IMR-90 (cell line): ENCODE measurements around the gene RAB14. TPM values are rescaled to one million over a fixed set of nuclear protein-coding genes. Genes with fewer than 3 reads are reported as not detected.

Experiments
- ATAC-seq: fragments of 200-7000 bp; cut with Tn5 transposase; 2 replicates; pipeline ENCODE4 v1.9.1; 2020; ENCODE audit warnings: low read depth, mild to moderate bottlenecking, moderate library complexity
- BruUV-seq: library from RNA; stranded (reverse); fragments of 400-500 nt; replicated peaks from 2 replicates; lab custom pipeline; 2021; lab: Mats Ljungman, UMichigan
- CTCF ChIA-PET: fragments of 300-600 bp; formaldehyde crosslinking; extraction: SDS; loops from one replicate; lab custom pipeline; 2021; ENCODE audit warnings: antibody characterized with exemption; lab: Yijun Ruan, JAX
- POLR2A ChIA-PET: fragments of 300-600 bp; sonication (Branson Sonifier 250); formaldehyde crosslinking; loops from one replicate; lab custom pipeline; 2022; ENCODE audit warnings: antibody characterized with exemption; ENCODE audit not compliant: unreplicated experiment; lab: Charles Lee
- DNase-seq: peaks from one replicate; pipeline ENCODE4 v3.0.0; 2013
- H2AFZ ChIP-seq: replicated peaks from 2 replicates; pipeline ENCODE3; 2013; ENCODE audit warnings: low read length, mild to moderate bottlenecking; ENCODE audit not compliant: poor library complexity
- H2AK5ac ChIP-seq: 2 replicates; pipeline ENCODE4 v1.6.1; 2013; ENCODE audit warnings: low read depth, low read length, inconsistent platforms
- H2AK9ac ChIP-seq: replicated peaks from 2 replicates; pipeline ENCODE3; 2013; ENCODE audit warnings: mild to moderate bottlenecking, low read depth, low read length, moderate library complexity; ENCODE audit not compliant: poor library complexity
- H2BK120ac ChIP-seq: 2 replicates; pipeline ENCODE4 v1.6.1; 2013; ENCODE audit warnings: low read depth, low read length, inconsistent platforms
- H2BK15ac ChIP-seq: 3 replicates; pipeline ENCODE4 v1.6.1; 2013; ENCODE audit warnings: low read depth, low read length, inconsistent platforms
- H2BK20ac ChIP-seq: 2 replicates; pipeline ENCODE4 v1.6.1; 2013; ENCODE audit warnings: low read depth, mild to moderate bottlenecking, inconsistent platforms, low read length, moderate library complexity
- H2BK5ac ChIP-seq: 2 replicates; pipeline ENCODE4 v1.6.1; 2013; ENCODE audit warnings: mild to moderate bottlenecking, low read depth, low read length, inconsistent platforms; ENCODE audit not compliant: poor library complexity, severe bottlenecking
- H3K14ac ChIP-seq: replicated peaks from 2 replicates; pipeline ENCODE4 v1.6.1; 2013; ENCODE audit warnings: low read depth, low read length, inconsistent platforms
- H3K18ac ChIP-seq: 2 replicates; pipeline ENCODE4 v1.6.1; 2013; ENCODE audit warnings: low read depth, low read length, control low read depth
- H3K23ac ChIP-seq: 2 replicates; pipeline ENCODE4 v1.6.1; 2013; ENCODE audit warnings: low read depth, low read length, inconsistent platforms
- H3K27ac ChIP-seq: 2 replicates; pipeline ENCODE4 v1.5.1; 2013; ENCODE audit warnings: mild to moderate bottlenecking, control low read depth, low read length; ENCODE audit not compliant: insufficient read depth
- H3K27me3 ChIP-seq: 2 replicates; pipeline ENCODE4 v1.6.1; 2013; ENCODE audit warnings: low read length; ENCODE audit not compliant: control insufficient read depth, insufficient read depth
- H3K36me3 ChIP-seq: 2 replicates; pipeline ENCODE4 v1.6.1; 2013; ENCODE audit warnings: low read length, mixed read lengths; ENCODE audit not compliant: control insufficient read depth, insufficient read depth
- H3K4ac ChIP-seq: 2 replicates; pipeline ENCODE4 v1.6.1; 2013; ENCODE audit warnings: low read depth, low read length, inconsistent platforms
- H3K4me1 ChIP-seq: 2 replicates; pipeline ENCODE4 v1.6.1; 2013; ENCODE audit warnings: low read length, mixed read lengths; ENCODE audit not compliant: control insufficient read depth, insufficient read depth
- H3K4me2 ChIP-seq: 2 replicates; pipeline ENCODE4 v1.6.1; 2013; ENCODE audit warnings: low read depth, mild to moderate bottlenecking, control low read depth, low read length, moderate library complexity
- H3K4me3 ChIP-seq: 2 replicates; pipeline ENCODE4 v1.5.1; 2013; ENCODE audit warnings: low read depth, mild to moderate bottlenecking, control low read depth, low read length, moderate library complexity; ENCODE audit not compliant: insufficient read depth
- H3K56ac ChIP-seq: 2 replicates; pipeline ENCODE4 v1.6.1; 2013; ENCODE audit warnings: low read length, inconsistent platforms; ENCODE audit not compliant: insufficient read depth; ENCODE audit errors: extremely low read depth
- H3K79me1 ChIP-seq, 2 experiments: 2 replicates each; pipeline ENCODE4 v1.6.1; 2013; ENCODE audit warnings: low read length in 2 of 2, inconsistent platforms in 1 of 2, low read depth in 1 of 2
- H3K9ac ChIP-seq: 2 replicates; pipeline ENCODE4 v1.6.1; 2013; ENCODE audit warnings: low read depth, low read length, control low read depth
- H3K9me1 ChIP-seq: 2 replicates; pipeline ENCODE4 v1.6.1; 2013; ENCODE audit warnings: low read length, inconsistent platforms; ENCODE audit not compliant: insufficient read depth
- H3K9me3 ChIP-seq: 2 replicates; pipeline ENCODE4 v1.6.1; 2013; ENCODE audit warnings: low read length; ENCODE audit not compliant: control insufficient read depth, insufficient read depth
- H4K20me1 ChIP-seq: 2 replicates; pipeline ENCODE4 v1.6.1; 2013; ENCODE audit warnings: low read length, inconsistent platforms; ENCODE audit not compliant: insufficient read depth
- H4K5ac ChIP-seq: 2 replicates; pipeline ENCODE4 v1.6.1; 2013; ENCODE audit warnings: mild to moderate bottlenecking, low read depth, low read length, control low read depth
- H4K8ac ChIP-seq, 2 experiments: 2 replicates each; pipeline ENCODE4 v1.6.1; 2013; ENCODE audit warnings: low read depth in 2 of 2, low read length in 2 of 2, control low read depth in 1 of 2, inconsistent platforms in 1 of 2
- H4K91ac ChIP-seq: 2 replicates; pipeline ENCODE4 v1.6.1; 2013; ENCODE audit warnings: low read depth, low read length, inconsistent platforms; ENCODE audit not compliant: insufficient read depth
- BHLHE40 ChIP-seq: fragments of 150-350 bp; IDR thresholded peaks from 2 replicates; pipeline ENCODE4 v1.6.1; 2016; ENCODE audit warnings: mild to moderate bottlenecking, low read depth, low read length
- CEBPB ChIP-seq: IDR thresholded peaks from 2 replicates; pipeline ENCODE4 v1.6.1; 2012; ENCODE audit warnings: low read depth, low read length, improper control_type of control experiment
- CHD1 ChIP-seq: IDR thresholded peaks from 2 replicates; pipeline ENCODE4 v1.6.1; 2012; ENCODE audit warnings: low read depth, low read length, improper control_type of control experiment
- CTCF ChIP-seq: conservative IDR thresholded peaks from 2 replicates; pipeline ENCODE4 v1.5.1; 2012; ENCODE audit warnings: mild to moderate bottlenecking, low read depth, low read length, improper control_type of control experiment
- ELK1 ChIP-seq: fragments of 150-350 bp; IDR thresholded peaks from 2 replicates; pipeline ENCODE4 v1.6.1; 2016; ENCODE audit warnings: low read depth, mild to moderate bottlenecking, low read length, moderate library complexity, borderline replicate concordance
- FOS ChIP-seq: fragments of 150-350 bp; IDR thresholded peaks from 2 replicates; pipeline ENCODE4 v1.6.1; 2016; ENCODE audit warnings: low read depth, low read length
- MAFK ChIP-seq: IDR thresholded peaks from 2 replicates; pipeline ENCODE4 v1.6.1; 2012; ENCODE audit warnings: low read depth, low read length, improper control_type of control experiment
- MAZ ChIP-seq: IDR thresholded peaks from 2 replicates; pipeline ENCODE4 v1.6.1; 2012; ENCODE audit warnings: low read depth, mild to moderate bottlenecking, low read length, improper control_type of control experiment, moderate library complexity, borderline replicate concordance
- MXI1 ChIP-seq: IDR thresholded peaks from 2 replicates; pipeline ENCODE4 v1.6.1; 2012; ENCODE audit warnings: low read depth, mild to moderate bottlenecking, low read length, moderate library complexity, borderline replicate concordance
- NFE2L2 ChIP-seq: fragments of 150-350 bp; IDR thresholded peaks from 2 replicates; pipeline ENCODE4 v1.6.1; 2016; ENCODE audit warnings: low read depth, mild to moderate bottlenecking, low read length
- POLR2A ChIP-seq: IDR thresholded peaks from 2 replicates; pipeline ENCODE4 v1.6.1; 2012; ENCODE audit warnings: mild to moderate bottlenecking, low read depth, low read length
- RAD21 ChIP-seq: IDR thresholded peaks from 2 replicates; pipeline ENCODE4 v1.6.1; 2012; ENCODE audit warnings: low read length, improper control_type of control experiment
- RCOR1 ChIP-seq: IDR thresholded peaks from 2 replicates; pipeline ENCODE4 v1.6.1; 2012; ENCODE audit warnings: mild to moderate bottlenecking, low read length, improper control_type of control experiment; ENCODE audit not compliant: insufficient replicate concordance
- RFX5 ChIP-seq: IDR thresholded peaks from 2 replicates; pipeline ENCODE4 v1.8.0; 2012; ENCODE audit warnings: low read depth, mild to moderate bottlenecking, low read length, moderate library complexity
- SMC3 ChIP-seq: fragments of 150-350 bp; IDR thresholded peaks from 2 replicates; pipeline ENCODE4 v1.6.1; 2016; ENCODE audit warnings: low read depth, mild to moderate bottlenecking, antibody characterized with exemption, low read length, moderate library complexity
- USF2 ChIP-seq: fragments of 150-350 bp; IDR thresholded peaks from 2 replicates; pipeline ENCODE4 v1.6.1; 2017; ENCODE audit warnings: mild to moderate bottlenecking, antibody characterized with exemption, low read length, low read depth
- WGBS, 2 experiments: methylation state at CpG; one replicate each; pipeline versions ENCODE4 v1.1.5 to v1.1.7; 2013; ENCODE audit warnings: missing lambda C conversion rate in 2 of 2; ENCODE audit not compliant: insufficient read length in 1 of 2; ENCODE audit errors: extremely low coverage in 2 of 2; 5-methylcytosine and 5-hydroxymethylcytosine counted together
- dilution Hi-C: fragments of 300-500 bp; cut with HindIII; formaldehyde crosslinking; loops from one replicate; pipeline ENCODE4 v1.14.3; 2018; ENCODE audit warnings: low sequenced_read_pairs; ENCODE audit not compliant: unreplicated experiment
- in situ Hi-C: fragments of 300-500 bp; cut with MboI; formaldehyde crosslinking; loops from 3 replicates; pipeline ENCODE4 v1.14.3; 2019; ENCODE audit warnings: low sequenced_read_pairs, inconsistent platforms, mixed read lengths
- intact Hi-C: fragments of 100-400 bp; cut with micrococcal nuclease; formaldehyde crosslinking; loops from 2 replicates; pipeline ENCODE4 v1.10.0; 2022
- polyA plus RNA-seq, 3 experiments: library from polyadenylated mRNA; depleted of rRNA; stranded (reverse); fragments of >200 nt; gene quantifications; 2 replicates each; pipeline ENCODE4 v1.2.3, GENCODE V29; 2012; ENCODE audit warnings: low replicate concordance in 1 of 3
- total RNA-seq: library from RNA; depleted of rRNA; stranded (reverse); fragments of >200 nt; gene quantifications from 2 replicates; pipeline ENCODE4 v1.2.3, GENCODE V29; 2012

RAB14 gene
- total and polyA plus RNA-seq, 2 of the 4 experiments (the other 2 are of a cell fraction): 20.1 to 29.3 TPM

- CTCF ChIA-PET: interaction anchor here (1.4 kb wide), 1 partner anchor 13 kb away, joined by 4 read pairs; no protein-coding TSS in a partner anchor
- 0 out of 2 replicates have a peak, but pooled peaks have one; percentile 44 for ATAC-seq
Observed at GRCh38 chr9:121226175-121226574, 24.5 kb upstream of the RAB14 start.

More at GRCh38 chr9:121226175-121226574, 24.5 kb upstream of the RAB14 start:
- Histone ChIP-seq H3K4me3 (no peak overlapping the region), H2AFZ (peak overlapping the region; percentile 11), H3K36me3 (no peaks in the 10 kb centered on the region), H3K18ac (no peak overlapping the region), H4K8ac (no peak overlapping the region), H3K4ac (no peak overlapping the region), H4K20me1 (no peaks in the 10 kb centered on the region), H2BK5ac (no peak overlapping the region), H3K27me3 (no peaks in the 10 kb centered on the region), H3K14ac (no peak overlapping the region), H3K4me1 (0 out of 2 replicates have a peak, but pooled peaks cover 2% of the 10 kb centered on the region), H2BK15ac (no peak overlapping the region), H3K9me3 (no peaks in the 10 kb centered on the region), H3K4me2 (no peak overlapping the region), H2BK20ac (no peak overlapping the region), H3K27ac (no peak overlapping the region), H2AK9ac (no peak overlapping the region), H3K9ac (no peak overlapping the region), H2AK5ac (peak overlapping the region; percentile 20; the same call in 1 of the 2 replicates), H3K56ac (no peak overlapping the region), H3K9me1 (peaks cover 5% of the 10 kb centered on the region; the same call in 1 of the 2 replicates), H3K23ac (no peak overlapping the region), H4K5ac (no peak overlapping the region), H3K79me1 (peaks cover 0 to 3% of the 10 kb centered on the region in 2 experiments; a peak in 1 of 4 replicates), H2BK120ac (no peak overlapping the region), H4K91ac (no peak overlapping the region)
- DNase-seq: peak; percentile 54
- intact Hi-C loops (no loop called here), dilution Hi-C loops (no loop called here), in situ Hi-C loops (no loop called here)
- TF ChIP-seq FOS: no peak
- no peak for TF ChIP-seq SMC3
- no peak for TF ChIP-seq MAZ
- TF ChIP-seq NFE2L2: no peak
- no peak for TF ChIP-seq BHLHE40
- TF ChIP-seq MAFK: no peak
- TF ChIP-seq CTCF: no peak
- no peak for TF ChIP-seq RCOR1
- no peak for TF ChIP-seq POLR2A
- TF ChIP-seq RAD21: no peak
- TF ChIP-seq ELK1: no peak
- TF ChIP-seq USF2: no peak
- no peak for TF ChIP-seq CEBPB
- no peak for TF ChIP-seq RFX5
- no peak for TF ChIP-seq CHD1
- TF ChIP-seq MXI1: no peak
- POLR2A ChIA-PET: no interaction called here
- no TSS peak for BruUV-seq
- no CpG with 5 or more reads among the region's 2 CpGs for WGBS, 2 experiments
